Measurements from ENCODE around the gene CDH22.

The CDH22 gene

DNA sequence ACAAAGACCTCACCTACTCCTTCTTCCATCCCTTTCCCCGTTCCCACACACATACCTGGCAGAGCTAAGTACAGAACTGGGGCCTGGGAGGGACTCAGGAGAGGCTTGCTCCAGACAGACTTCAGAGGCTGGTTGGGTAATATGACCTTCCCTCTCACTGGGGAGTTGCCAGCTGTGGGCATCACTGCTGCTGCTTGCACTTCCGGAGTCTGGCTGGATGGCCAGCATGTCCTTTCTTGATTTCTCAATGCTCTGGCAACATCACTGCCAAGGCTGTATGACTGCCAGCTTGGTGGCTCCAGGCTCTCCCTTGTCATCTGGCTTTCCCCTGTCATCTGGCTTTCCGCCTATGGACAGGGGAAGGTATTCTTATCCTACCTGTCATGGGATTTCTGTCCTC lies 47.8 kb downstream of the CDH22 start:
- TF ChIP-seq, protein P1, sequence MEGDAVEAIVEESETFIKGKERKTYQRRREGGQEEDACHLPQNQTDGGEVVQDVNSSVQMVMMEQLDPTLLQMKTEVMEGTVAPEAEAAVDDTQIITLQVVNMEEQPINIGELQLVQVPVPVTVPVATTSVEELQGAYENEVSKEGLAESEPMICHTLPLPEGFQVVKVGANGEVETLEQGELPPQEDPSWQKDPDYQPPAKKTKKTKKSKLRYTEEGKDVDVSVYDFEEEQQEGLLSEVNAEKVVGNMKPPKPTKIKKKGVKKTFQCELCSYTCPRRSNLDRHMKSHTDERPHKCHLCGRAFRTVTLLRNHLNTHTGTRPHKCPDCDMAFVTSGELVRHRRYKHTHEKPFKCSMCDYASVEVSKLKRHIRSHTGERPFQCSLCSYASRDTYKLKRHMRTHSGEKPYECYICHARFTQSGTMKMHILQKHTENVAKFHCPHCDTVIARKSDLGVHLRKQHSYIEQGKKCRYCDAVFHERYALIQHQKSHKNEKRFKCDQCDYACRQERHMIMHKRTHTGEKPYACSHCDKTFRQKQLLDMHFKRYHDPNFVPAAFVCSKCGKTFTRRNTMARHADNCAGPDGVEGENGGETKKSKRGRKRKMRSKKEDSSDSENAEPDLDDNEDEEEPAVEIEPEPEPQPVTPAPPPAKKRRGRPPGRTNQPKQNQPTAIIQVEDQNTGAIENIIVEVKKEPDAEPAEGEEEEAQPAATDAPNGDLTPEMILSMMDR (IDR thresholded peaks at IDR 0.05; ENCODE audit: borderline replicate concordance, insufficient read depth, low read depth, low read length) = no peak
- H3K4me3 ChIP-seq (ENCODE audit: low read depth, low read length) = no peak overlapping the region

DNA sequence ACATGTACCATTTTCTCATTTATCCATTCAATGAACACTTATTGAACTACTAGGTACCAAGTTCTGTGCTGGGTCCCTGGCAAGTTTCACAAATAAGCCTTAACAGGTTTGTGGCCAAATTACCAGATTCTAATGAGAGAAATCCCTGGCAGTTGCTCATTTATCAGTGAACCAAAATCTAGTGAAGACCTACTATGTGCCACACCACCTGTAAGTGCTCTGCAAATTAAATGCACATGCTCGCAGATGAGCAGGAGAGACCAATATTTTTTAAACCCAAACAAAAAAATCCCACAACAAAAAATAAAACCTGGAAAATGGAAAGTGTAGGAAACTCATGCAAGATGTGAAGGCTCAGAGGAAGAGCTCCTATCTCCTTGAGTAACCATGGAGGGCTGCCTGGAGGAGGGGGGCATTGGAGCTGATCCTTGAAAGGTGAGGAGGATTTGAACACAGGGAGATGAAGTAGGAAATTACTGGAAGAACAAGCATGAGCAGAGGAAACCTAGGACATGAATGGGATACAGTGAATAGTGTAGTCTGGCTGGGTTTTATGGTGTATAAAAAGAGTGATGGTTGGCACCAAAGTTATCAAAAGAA lies 48.9 kb downstream of the CDH22 start:
- TF ChIP-seq, protein P1 (IDR thresholded peaks at IDR 0.05; ENCODE audit: borderline replicate concordance, insufficient read depth, low read depth, low read length) = no peak
- H3K4me3 ChIP-seq (ENCODE audit: low read depth, low read length) = no peak overlapping the region

DNA sequence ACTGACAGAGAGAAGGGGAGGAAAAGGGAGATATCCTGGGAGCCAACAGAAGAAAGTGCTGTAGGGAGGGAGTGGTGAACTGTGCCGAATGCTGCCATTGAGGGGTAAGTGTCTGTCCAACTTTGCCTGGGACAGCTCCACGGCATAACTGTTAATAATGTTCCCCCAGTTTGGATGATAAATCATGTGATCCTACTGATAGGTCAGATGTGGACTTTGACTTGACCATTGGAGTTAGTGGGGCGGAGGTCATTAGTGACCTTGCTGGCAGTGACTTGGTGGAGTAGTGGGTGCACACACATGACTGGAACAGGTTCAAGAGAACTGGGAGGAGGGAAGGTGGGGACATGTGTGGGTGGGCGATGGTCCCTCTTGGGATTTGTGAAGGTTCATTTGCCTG lies 50.4 kb downstream of the CDH22 start:
- no peak overlapping the region for H3K4me3 ChIP-seq (ENCODE audit: low read depth, low read length)
- TF ChIP-seq, protein P1 (IDR thresholded peaks at IDR 0.05; ENCODE audit: borderline replicate concordance, insufficient read depth, low read depth, low read length) = no peak

DNA sequence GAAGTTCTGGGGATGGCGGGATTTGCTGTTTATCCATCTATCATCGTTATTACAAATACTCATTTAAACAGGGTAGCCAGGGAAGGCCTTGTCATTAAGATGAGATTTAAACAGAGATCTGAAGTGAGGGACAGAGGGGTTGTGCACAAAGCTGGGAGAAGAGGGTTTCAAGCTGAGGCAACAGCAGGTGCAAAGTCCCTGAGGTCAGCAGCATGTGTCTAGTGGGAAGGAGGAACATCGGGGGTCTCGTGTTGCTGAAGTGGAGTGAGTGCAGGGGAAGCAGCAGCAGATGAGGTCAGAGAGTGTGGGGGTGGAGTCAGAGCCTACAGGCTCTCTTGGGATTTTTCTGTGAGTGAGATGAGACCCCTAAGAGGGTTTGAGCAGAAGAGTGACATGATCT lies 52.0 kb downstream of the CDH22 start:
- H3K4me3 ChIP-seq (ENCODE audit: low read depth, low read length) = no peak overlapping the region
- TF ChIP-seq, protein P1 (IDR thresholded peaks at IDR 0.05; ENCODE audit: borderline replicate concordance, insufficient read depth, low read depth, low read length) = no peak

DNA sequence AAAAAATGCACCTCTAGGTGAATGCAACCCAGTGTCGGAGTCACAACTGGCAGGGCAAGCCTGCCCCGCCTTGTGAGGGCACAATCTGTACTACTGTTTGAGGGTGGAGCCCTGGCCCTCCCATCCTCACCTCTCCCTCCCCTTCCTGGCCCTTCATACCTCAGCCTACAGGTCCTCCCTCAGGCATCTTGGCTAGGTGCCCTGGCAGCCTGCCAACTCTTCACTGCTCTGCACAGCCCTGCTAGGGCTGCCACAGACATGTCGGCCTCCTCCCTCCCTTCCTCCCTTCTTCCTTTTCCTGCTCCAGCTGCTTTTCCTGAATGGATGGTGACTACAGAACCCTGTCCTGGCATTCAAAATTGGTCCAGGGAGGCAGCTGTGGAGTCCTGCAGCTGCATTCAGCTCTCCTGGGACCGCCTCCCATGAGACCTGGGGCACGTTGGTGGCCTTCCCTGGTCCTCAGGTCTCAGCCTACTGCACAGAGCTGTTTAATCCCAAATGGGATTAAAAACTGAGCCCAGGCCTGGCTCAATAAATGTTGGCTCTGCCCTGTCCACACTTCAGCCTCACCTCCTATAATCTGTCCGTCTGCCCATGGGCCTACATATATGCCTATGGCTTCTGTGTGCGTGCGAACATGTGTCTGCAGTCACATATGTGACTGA lies 52.7 kb downstream of the CDH22 start:
- TF ChIP-seq, protein P1 (IDR thresholded peaks at IDR 0.05; ENCODE audit: borderline replicate concordance, insufficient read depth, low read depth, low read length) = no peak
- H3K4me3 ChIP-seq (ENCODE audit: low read depth, low read length) = no peak overlapping the region

DNA sequence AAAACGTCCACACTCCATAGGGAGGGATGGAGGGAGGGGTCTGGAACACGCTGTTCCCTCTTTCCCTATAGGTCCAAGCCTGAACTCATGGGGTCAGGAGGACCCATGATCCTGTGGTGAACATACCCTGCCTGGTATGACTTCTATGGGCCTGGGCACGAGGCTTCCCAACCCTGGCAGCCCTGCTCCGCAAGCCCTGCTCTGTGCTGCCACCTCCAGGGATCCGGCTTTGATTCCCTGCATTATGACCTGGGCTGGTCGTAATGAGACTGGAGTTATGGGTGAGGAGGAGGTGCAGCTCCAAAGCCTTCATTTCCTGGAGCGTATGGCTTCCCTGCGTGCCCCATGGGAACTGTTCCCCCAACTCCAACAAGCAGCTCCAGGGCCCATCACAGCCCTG lies 54.9 kb downstream of the CDH22 start:
- H3K4me3 ChIP-seq (ENCODE audit: low read depth, low read length) = no peak overlapping the region
- TF ChIP-seq, protein P1 (IDR thresholded peaks at IDR 0.05; ENCODE audit: borderline replicate concordance, insufficient read depth, low read depth, low read length) = no peak

All from GM12875 (cell line).